A673 (cell line): ENCODE results near the gene LRRC71. TPM values are rescaled to one million over a fixed set of nuclear protein-coding genes. Genes with fewer than 3 reads are reported as not detected.

Experiments
- BruUV-seq: library from RNA; stranded (reverse); fragments of 400-500 nt; replicated peaks from 2 replicates; lab custom pipeline; 2021; lab: Mats Ljungman, UMichigan
- CTCF ChIA-PET: fragments of 300-600 bp; sonication (Branson Sonifier 250); formaldehyde crosslinking; loops from one replicate; lab custom pipeline; 2022; ENCODE audit warnings: antibody characterized with exemption; lab: Charles Lee
- POLR2A ChIA-PET: fragments of 300-600 bp; sonication (Branson Sonifier 250); formaldehyde crosslinking; loops from one replicate; lab custom pipeline; 2022; ENCODE audit warnings: antibody characterized with exemption; ENCODE audit not compliant: low non-redundant PET; lab: Charles Lee
- DNase-seq: peaks from one replicate; pipeline ENCODE4 v3.0.0-alpha.2; 2015; ENCODE audit warnings: low spot score
- H3K27ac ChIP-seq: fragments of 200-600 bp; sonication (generic); 2 replicates; pipeline ENCODE4 v1.5.1; 2016; ENCODE audit warnings: mixed run types, low read depth, mild to moderate bottlenecking, mixed read lengths, antibody characterized with exemption, low read length; ENCODE audit not compliant: poor library complexity, severe bottlenecking
- H3K27me3 ChIP-seq: fragments of 200-600 bp; sonication (generic); replicated peaks from 2 replicates; pipeline ENCODE4 v1.6.1; 2017; ENCODE audit warnings: mixed run types, low read depth, mild to moderate bottlenecking, mixed read lengths, antibody characterized with exemption, low read length; ENCODE audit not compliant: insufficient read depth, poor library complexity
- H3K36me3 ChIP-seq: fragments of 200-600 bp; sonication (generic); 2 replicates; pipeline ENCODE4 v1.6.1; 2016; ENCODE audit warnings: mixed run types, mild to moderate bottlenecking, mixed read lengths, antibody characterized with exemption, low read length; ENCODE audit not compliant: insufficient read depth, poor library complexity, severe bottlenecking
- H3K4me1 ChIP-seq: fragments of 200-600 bp; sonication (generic); 2 replicates; pipeline ENCODE4 v1.6.1; 2017; ENCODE audit warnings: mixed run types, mild to moderate bottlenecking, mixed read lengths, antibody characterized with exemption, low read length; ENCODE audit not compliant: insufficient read depth, poor library complexity, severe bottlenecking
- H3K4me3 ChIP-seq: fragments of 200-600 bp; sonication (generic); 2 replicates; pipeline ENCODE4 v1.5.1; 2016; ENCODE audit warnings: low read depth, mixed run types, mild to moderate bottlenecking, mixed read lengths, low read length; ENCODE audit not compliant: poor library complexity, severe bottlenecking
- H3K9me3 ChIP-seq: fragments of 200-600 bp; sonication (generic); 2 replicates; pipeline ENCODE4 v1.6.1; 2016; ENCODE audit warnings: mixed run types, low read depth, mild to moderate bottlenecking, mixed read lengths, antibody characterized with exemption, low read length; ENCODE audit not compliant: poor library complexity, severe bottlenecking
- CTCF ChIP-seq: fragments of 300-800, 200-600 bp; sonication (generic); conservative IDR thresholded peaks from 2 replicates; pipeline ENCODE4 v1.5.1; 2017; ENCODE audit warnings: low read depth, mild to moderate bottlenecking, antibody characterized with exemption, low read length, moderate library complexity, mixed read lengths
- EZH2 ChIP-seq: fragments of 200-600 bp; sonication (generic); IDR thresholded peaks from 2 replicates; pipeline ENCODE4 v1.6.1; 2017; ENCODE audit warnings: borderline replicate concordance, low read depth, mild to moderate bottlenecking, mixed read lengths, antibody characterized with exemption, low read length; ENCODE audit not compliant: poor library complexity, severe bottlenecking
- intact Hi-C: fragments of 100-400 bp; cut with micrococcal nuclease; formaldehyde crosslinking; loops from one replicate; pipeline ENCODE4 v1.10.0; 2022; ENCODE audit not compliant: unreplicated experiment
- total RNA-seq: library from RNA; stranded (reverse); gene quantifications from 2 replicates; pipeline ENCODE4 v1.2.3, GENCODE V29; 2021

Gene LRRC71
- total RNA-seq, 1 experiment from 2014 or later, result not detected

GRCh38 chr1:156939786-156940334 is 19.4 kb downstream of the LRRC71 start:
- peaks cover 11% of the 10 kb centered on the region for H3K36me3 ChIP-seq
- DNase-seq, result no peak
- H3K4me3 ChIP-seq, result no peak overlapping the region
- H3K27ac ChIP-seq, result no peak overlapping the region
- H3K4me1 ChIP-seq, result no peaks in the 10 kb centered on the region
- no TSS peak for BruUV-seq
- no peak for TF ChIP-seq CTCF
- TF ChIP-seq EZH2, result no peak
- intact Hi-C loops, result no loop called here
- CTCF ChIA-PET, result no interaction called here
- POLR2A ChIA-PET, result no interaction called here
- H3K27me3 ChIP-seq, result no peaks in the 10 kb centered on the region
- no peaks in the 10 kb centered on the region for H3K9me3 ChIP-seq

DNA sequence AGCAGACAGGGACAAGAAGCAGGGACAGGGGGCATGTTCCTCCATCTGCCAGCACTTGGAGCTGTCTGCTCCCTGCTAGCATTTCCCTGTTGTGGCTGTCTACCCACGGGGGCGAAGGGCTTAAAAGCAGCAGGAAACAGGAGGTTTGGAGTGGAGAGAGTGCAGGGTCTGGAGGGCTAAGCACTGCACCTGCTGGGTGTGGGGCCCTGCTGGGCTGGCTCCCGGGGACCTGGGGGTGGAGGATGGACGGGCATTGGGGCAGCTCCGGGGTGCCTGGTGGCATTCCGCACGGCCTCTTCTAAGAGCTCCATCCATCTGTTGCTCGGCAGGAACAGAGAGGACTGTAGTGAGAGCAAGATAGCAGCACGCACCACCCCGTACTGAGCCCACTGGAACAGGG is 21.2 kb downstream of the LRRC71 start:
- CTCF ChIA-PET, result no interaction called here

GRCh38 chr1:156942176-156942575 is 21.7 kb downstream of the LRRC71 start:
- CTCF ChIA-PET, result no interaction called here
- no peak overlapping the region for H3K4me3 ChIP-seq
- H3K36me3 ChIP-seq, result peaks cover 13% of the 10 kb centered on the region
- BruUV-seq, result no TSS peak
- H3K4me1 ChIP-seq, result no peaks in the 10 kb centered on the region
- no peaks in the 10 kb centered on the region for H3K27me3 ChIP-seq
- DNase-seq, result no peak
- TF ChIP-seq EZH2 (no peak), CTCF (no peak)
- intact Hi-C loops, result no loop called here
- H3K9me3 ChIP-seq, result no peaks in the 10 kb centered on the region
- POLR2A ChIA-PET, result interaction anchor here (0.6 kb wide), 1 partner anchor 14 kb away, joined by 17 read pairs; no protein-coding TSS in a partner anchor
- H3K27ac ChIP-seq, result no peak overlapping the region

More for the DNA sequence above, 21.2 kb downstream of the LRRC71 start:
- Histone ChIP-seq H3K4me1 (no peaks in the 10 kb centered on the region), H3K27ac (no peak overlapping the region), H3K27me3 (no peaks in the 10 kb centered on the region), H3K9me3 (no peaks in the 10 kb centered on the region), H3K36me3 (peaks cover 13% of the 10 kb centered on the region), H3K4me3 (no peak overlapping the region)
- intact Hi-C loops, result no loop called here
- DNase-seq, result no peak
- POLR2A ChIA-PET, result interaction anchor here (0.6 kb wide), 1 partner anchor 13 kb away, joined by 17 read pairs; no protein-coding TSS in a partner anchor
- no peak for TF ChIP-seq CTCF
- no peak for TF ChIP-seq EZH2
- no TSS peak for BruUV-seq
